ENCODE measurements around the gene SELENOM. TPM values are rescaled to one million over a fixed set of nuclear protein-coding genes. Genes with fewer than 3 reads are reported as not detected.
"Not testable (repeated sequence)": the region's sequence is repeated elsewhere in the genome, so short reads cannot be mapped to it uniquely, and the experiment has no call there.

The SELENOM gene
- total RNA-seq, 4 donors from 2014 or later: 591 to 706 (median 650) TPM

DNA sequence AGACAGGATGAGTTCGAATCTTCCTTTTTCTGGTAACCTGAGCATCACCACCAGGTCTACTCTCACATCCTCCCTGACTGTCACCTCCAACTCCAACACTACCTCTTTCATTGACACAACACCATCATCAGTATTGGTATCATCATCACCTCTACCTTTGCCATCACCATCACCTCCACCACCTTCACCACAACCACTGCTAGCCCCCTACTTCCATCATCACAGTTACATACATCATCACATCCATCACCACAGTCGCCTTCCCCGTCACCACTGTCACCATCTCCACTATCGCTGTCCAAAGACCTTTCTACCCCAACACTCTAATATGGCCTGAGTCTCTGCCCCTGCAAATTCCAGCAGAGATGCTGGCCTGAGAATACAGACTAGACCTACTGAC, 14.0 kb upstream of the SELENOM start:
- H3K4me1 ChIP-seq: peaks cover 0 to 14% (median 3%) of the 10 kb centered on the region in 4 donors
- H3K36me3 ChIP-seq: no peaks in the 10 kb centered on the region
- TF ChIP-seq EP300 (IDR thresholded peaks at IDR 0.05): no peak
- no peak for TF ChIP-seq POLR2A (IDR thresholded peaks at IDR 0.05)
- TF ChIP-seq CTCF (IDR thresholded peaks at IDR 0.05): no peak
- WGBS, 2 donors: 94 to 97% methylated on average over 4 of the region's 4 CpGs
- DNase-seq (ENCODE audit: low spot score in 2 of 2): no peak
- H3K27ac ChIP-seq: no peak overlapping the region
- no peak overlapping the region for H3K4me3 ChIP-seq
- H3K27me3 ChIP-seq: no peaks in the 10 kb centered on the region
- no peaks in the 10 kb centered on the region for H3K9me3 ChIP-seq

- no peak overlapping the region for H3K4me3 ChIP-seq
- 83 to 100% methylated on average over 1 of the region's 1 CpG for WGBS, 2 donors
- no peak overlapping the region for H3K27ac ChIP-seq
- H3K36me3 ChIP-seq: no peaks in the 10 kb centered on the region
- no peaks in the 10 kb centered on the region for H3K9me3 ChIP-seq
- no peak for DNase-seq (ENCODE audit: low spot score in 2 of 2)
- H3K4me1 ChIP-seq: peaks cover 0 to 14% (median 3%) of the 10 kb centered on the region in 4 donors
- TF ChIP-seq CTCF (IDR thresholded peaks at IDR 0.05): no peak
- TF ChIP-seq POLR2A (IDR thresholded peaks at IDR 0.05): no peak
- TF ChIP-seq EP300 (IDR thresholded peaks at IDR 0.05): no peak
- no peaks in the 10 kb centered on the region for H3K27me3 ChIP-seq
These were observed 13.3 kb upstream of the SELENOM start for GRCh38 chr22:31120642-31121041.

GRCh38 chr22:31120230-31120629, 12.9 kb upstream of the SELENOM start:
- WGBS, 2 donors: 73 to 81% methylated on average over 4 to 5 of the region's 5 CpGs

GRCh38 chr22:31119026-31119717, 11.8 kb upstream of the SELENOM start:
- Histone ChIP-seq H3K27ac (no peak overlapping the region), H3K4me3 (no peak overlapping the region), H3K9me3 (no peaks in the 10 kb centered on the region), H3K27me3 (no peaks in the 10 kb centered on the region), H3K36me3 (no peaks in the 10 kb centered on the region), H3K4me1 (peaks cover 0 to 14% (median 3%) of the 10 kb centered on the region in 4 donors)
- 63 to 65% methylated on average over 7 of the region's 7 CpGs for WGBS, 2 donors
- DNase-seq (ENCODE audit: low spot score in 2 of 2): no peak
- TF ChIP-seq EP300 (IDR thresholded peaks at IDR 0.05): no peak
- no peak for TF ChIP-seq POLR2A (IDR thresholded peaks at IDR 0.05)
- TF ChIP-seq CTCF (IDR thresholded peaks at IDR 0.05): no peak

More at GRCh38 chr22:31120230-31120629, 12.9 kb upstream of the SELENOM start:
- Histone ChIP-seq H3K9me3 (no peaks in the 10 kb centered on the region), H3K27ac (no peak overlapping the region), H3K36me3 (no peaks in the 10 kb centered on the region), H3K27me3 (no peaks in the 10 kb centered on the region), H3K4me3 (no peak overlapping the region), H3K4me1 (peaks cover 0 to 14% (median 3%) of the 10 kb centered on the region in 4 donors)
- TF ChIP-seq POLR2A (IDR thresholded peaks at IDR 0.05): no peak
- TF ChIP-seq EP300 (IDR thresholded peaks at IDR 0.05): no peak
- no peak for TF ChIP-seq CTCF (IDR thresholded peaks at IDR 0.05)
- no peak for DNase-seq (ENCODE audit: low spot score in 2 of 2)

DNA sequence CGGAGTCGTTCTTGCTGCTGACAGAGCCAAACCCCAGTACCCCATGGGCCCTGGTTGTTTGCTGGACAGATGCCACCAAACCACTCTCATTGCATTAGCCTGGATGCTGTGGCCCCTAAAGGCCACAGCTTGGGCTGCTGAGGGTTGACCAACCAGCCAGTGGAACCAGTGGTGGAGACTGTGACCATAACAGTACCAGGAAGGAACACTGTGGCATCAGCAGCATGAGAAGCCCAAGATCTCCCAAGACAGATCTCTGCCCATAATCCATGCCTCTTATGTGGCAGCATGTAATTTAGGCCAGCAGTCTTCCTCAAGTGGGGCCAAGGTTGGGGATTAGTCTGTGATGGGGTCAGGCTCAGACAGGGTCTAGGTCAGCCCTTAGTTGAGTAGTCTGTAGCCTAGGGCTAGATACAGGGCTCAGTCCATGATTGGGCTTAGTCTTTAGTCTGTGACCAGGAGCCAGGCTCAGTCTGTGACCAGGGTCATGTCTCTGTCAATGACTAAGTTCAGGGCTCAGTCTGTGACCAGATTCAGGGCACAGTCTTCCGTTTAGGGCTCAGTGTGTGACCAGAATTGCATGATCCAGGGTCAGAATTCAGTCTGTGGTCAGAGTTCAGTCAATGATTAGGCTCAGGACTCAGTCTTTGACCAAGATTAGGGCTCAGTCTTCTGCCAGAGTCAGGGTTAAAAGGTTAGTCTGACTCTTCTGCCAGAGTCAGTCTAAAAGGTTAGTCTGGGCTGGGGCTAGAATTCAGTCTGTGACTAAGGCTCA, 10.9 kb upstream of the SELENOM start:
- no peaks in the 10 kb centered on the region for H3K9me3 ChIP-seq
- DNase-seq (ENCODE audit: low spot score in 2 of 2): no peak
- H3K4me3 ChIP-seq: no peak overlapping the region
- WGBS, 2 donors: 65 to 73% methylated on average over 3 of the region's 3 CpGs
- no peaks in the 10 kb centered on the region for H3K36me3 ChIP-seq
- peaks cover 0 to 12% (median 3%) of the 10 kb centered on the region in 4 donors for H3K4me1 ChIP-seq
- TF ChIP-seq EP300 (IDR thresholded peaks at IDR 0.05) (no peak), CTCF (IDR thresholded peaks at IDR 0.05) (no peak), POLR2A (IDR thresholded peaks at IDR 0.05) (no peak)
- no peak overlapping the region for H3K27ac ChIP-seq
- no peaks in the 10 kb centered on the region for H3K27me3 ChIP-seq

DNA sequence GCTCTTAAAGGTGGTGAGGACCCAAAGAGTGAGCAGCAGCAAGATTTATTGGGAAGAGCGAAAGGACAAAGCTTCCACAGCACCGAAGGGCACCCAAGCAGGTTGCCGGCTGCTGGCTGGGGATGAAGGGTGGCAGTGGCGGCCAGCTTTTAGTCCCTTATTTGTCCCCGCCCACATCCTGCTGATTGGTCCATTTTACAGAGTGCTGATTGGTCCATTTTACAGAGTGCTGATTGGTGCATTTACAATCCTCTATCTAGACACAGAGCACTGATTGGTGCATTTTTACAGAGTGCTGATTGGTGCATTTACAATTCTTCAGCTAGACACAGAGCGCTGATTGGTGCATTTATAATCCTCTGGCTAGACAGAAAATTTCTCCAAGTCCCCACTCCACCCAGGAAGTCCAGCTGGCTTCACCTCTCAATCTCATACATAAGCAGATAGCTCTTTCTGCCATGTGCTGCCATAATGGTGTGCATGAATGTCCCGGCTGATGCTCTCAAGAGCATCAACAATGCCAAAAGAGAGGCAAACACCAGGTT, 5.3 kb upstream of the SELENOM start:
- WGBS, 2 donors: 89 to 98% methylated on average over 7 of the region's 7 CpGs
- not testable (repeated sequence) for H3K9me3 ChIP-seq; DNase-seq (ENCODE audit: low spot score in 2 of 2); H3K4me3 ChIP-seq; H3K27ac ChIP-seq; H3K27me3 ChIP-seq; H3K36me3 ChIP-seq
- H3K4me1 ChIP-seq: peaks cover 0 to 11% (median 4%) of the 10 kb centered on the region in 4 donors
